ENCODE results near the gene GSTM1.
"Not testable (repeated sequence)": the region's sequence is repeated elsewhere in the genome, so short reads cannot be mapped to it uniquely, and the experiment has no call there.

Gene GSTM1

GRCh38 chr1:109659145-109659544, 28.5 kb upstream of the GSTM1 start:
- no peak for TF ChIP-seq CTCF (IDR thresholded peaks at IDR 0.05; ENCODE audit: low read depth, low read length)

GRCh38 chr1:109659997-109660690, 27.5 kb upstream of the GSTM1 start:
- no peak for TF ChIP-seq CTCF (IDR thresholded peaks at IDR 0.05; ENCODE audit: low read depth, low read length)
- in situ Hi-C loops (cut with HindIII; ENCODE audit: low sequenced_read_pairs): no loop called here
- no peak overlapping the region for H3K4me3 ChIP-seq (ENCODE audit: low read depth, low read length)
- no peak for DNase-seq (ENCODE audit: low read depth, low spot score)

More at GRCh38 chr1:109659145-109659544, 28.5 kb upstream of the GSTM1 start:
- in situ Hi-C loops (cut with HindIII; ENCODE audit: low sequenced_read_pairs): no loop called here
- no peak overlapping the region for H3K4me3 ChIP-seq (ENCODE audit: low read depth, low read length)
- no peak for DNase-seq (ENCODE audit: low read depth, low spot score)

- H3K4me3 ChIP-seq (ENCODE audit: low read depth, low read length): not testable (repeated sequence)
Observed at GRCh38 chr1:109660691-109661026, 27.0 kb upstream of the GSTM1 start.

GRCh38 chr1:109661391-109661790, 26.2 kb upstream of the GSTM1 start:
- no peak for TF ChIP-seq CTCF (IDR thresholded peaks at IDR 0.05; ENCODE audit: low read depth, low read length)
- DNase-seq (ENCODE audit: low read depth, low spot score): no peak
- no peak overlapping the region for H3K4me3 ChIP-seq (ENCODE audit: low read depth, low read length)
- in situ Hi-C loops (cut with HindIII; ENCODE audit: low sequenced_read_pairs): no loop called here

More at GRCh38 chr1:109660691-109661026, 27.0 kb upstream of the GSTM1 start:
- DNase-seq (ENCODE audit: low read depth, low spot score); in situ Hi-C loops (cut with HindIII; ENCODE audit: low sequenced_read_pairs): not testable (repeated sequence)

- TF ChIP-seq CTCF (IDR thresholded peaks at IDR 0.05; ENCODE audit: low read depth, low read length): no peak
- in situ Hi-C loops (cut with HindIII; ENCODE audit: low sequenced_read_pairs): no loop called here
Observed at GRCh38 chr1:109664671-109665070, 22.9 kb upstream of the GSTM1 start.

GRCh38 chr1:109667452-109668122, 20.0 kb upstream of the GSTM1 start, which contains the start of gene GSTM2:
TSS of gene GSTM2 (plus strand) at chr1:109668057. CDS start at chr1:109668116, 59 bp downstream.
- peak within 1 kb of the TSS; percentile 49 for H3K4me3 ChIP-seq (ENCODE audit: low read depth, low read length)
- in situ Hi-C loops (cut with HindIII; ENCODE audit: low sequenced_read_pairs): no loop called here
- DNase-seq (ENCODE audit: low read depth, low spot score): peak; percentile 88
- no peak for TF ChIP-seq CTCF (IDR thresholded peaks at IDR 0.05; ENCODE audit: low read depth, low read length)

More at GRCh38 chr1:109664671-109665070, 22.9 kb upstream of the GSTM1 start:
- no peak for DNase-seq (ENCODE audit: low read depth, low spot score)
- H3K4me3 ChIP-seq (ENCODE audit: low read depth, low read length): no peak overlapping the region

GRCh38 chr1:109668123-109668775, 19.4 kb upstream of the GSTM1 start:
- H3K4me3 ChIP-seq (ENCODE audit: low read depth, low read length): peak overlapping the region; percentile 49
- DNase-seq (ENCODE audit: low read depth, low spot score): no peak
- in situ Hi-C loops (cut with HindIII; ENCODE audit: low sequenced_read_pairs): no loop called here
- no peak for TF ChIP-seq CTCF (IDR thresholded peaks at IDR 0.05; ENCODE audit: low read depth, low read length)

All from astrocyte of the spinal cord (primary cell).